Activated T-cell treated with anti-CD3 and anti-CD28 coated beads, Interleukin-2, amount 50 U/mL, for 48 hours (primary cell): ENCODE results near the gene COL6A6.

Source experiments
- DNase-seq, 2 experiments: peaks; one replicate each; pipeline ENCODE4 v3.0.0-alpha.2; 2020

The COL6A6 gene, protein sequence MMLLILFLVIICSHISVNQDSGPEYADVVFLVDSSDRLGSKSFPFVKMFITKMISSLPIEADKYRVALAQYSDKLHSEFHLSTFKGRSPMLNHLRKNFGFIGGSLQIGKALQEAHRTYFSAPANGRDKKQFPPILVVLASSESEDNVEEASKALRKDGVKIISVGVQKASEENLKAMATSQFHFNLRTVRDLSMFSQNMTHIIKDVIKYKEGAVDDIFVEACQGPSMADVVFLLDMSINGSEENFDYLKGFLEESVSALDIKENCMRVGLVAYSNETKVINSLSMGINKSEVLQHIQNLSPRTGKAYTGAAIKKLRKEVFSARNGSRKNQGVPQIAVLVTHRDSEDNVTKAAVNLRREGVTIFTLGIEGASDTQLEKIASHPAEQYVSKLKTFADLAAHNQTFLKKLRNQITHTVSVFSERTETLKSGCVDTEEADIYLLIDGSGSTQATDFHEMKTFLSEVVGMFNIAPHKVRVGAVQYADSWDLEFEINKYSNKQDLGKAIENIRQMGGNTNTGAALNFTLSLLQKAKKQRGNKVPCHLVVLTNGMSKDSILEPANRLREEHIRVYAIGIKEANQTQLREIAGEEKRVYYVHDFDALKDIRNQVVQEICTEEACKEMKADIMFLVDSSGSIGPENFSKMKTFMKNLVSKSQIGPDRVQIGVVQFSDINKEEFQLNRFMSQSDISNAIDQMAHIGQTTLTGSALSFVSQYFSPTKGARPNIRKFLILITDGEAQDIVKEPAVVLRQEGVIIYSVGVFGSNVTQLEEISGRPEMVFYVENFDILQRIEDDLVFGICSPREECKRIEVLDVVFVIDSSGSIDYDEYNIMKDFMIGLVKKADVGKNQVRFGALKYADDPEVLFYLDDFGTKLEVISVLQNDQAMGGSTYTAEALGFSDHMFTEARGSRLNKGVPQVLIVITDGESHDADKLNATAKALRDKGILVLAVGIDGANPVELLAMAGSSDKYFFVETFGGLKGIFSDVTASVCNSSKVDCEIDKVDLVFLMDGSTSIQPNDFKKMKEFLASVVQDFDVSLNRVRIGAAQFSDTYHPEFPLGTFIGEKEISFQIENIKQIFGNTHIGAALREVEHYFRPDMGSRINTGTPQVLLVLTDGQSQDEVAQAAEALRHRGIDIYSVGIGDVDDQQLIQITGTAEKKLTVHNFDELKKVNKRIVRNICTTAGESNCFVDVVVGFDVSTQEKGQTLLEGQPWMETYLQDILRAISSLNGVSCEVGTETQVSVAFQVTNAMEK (N-terminal part only)

DNA sequence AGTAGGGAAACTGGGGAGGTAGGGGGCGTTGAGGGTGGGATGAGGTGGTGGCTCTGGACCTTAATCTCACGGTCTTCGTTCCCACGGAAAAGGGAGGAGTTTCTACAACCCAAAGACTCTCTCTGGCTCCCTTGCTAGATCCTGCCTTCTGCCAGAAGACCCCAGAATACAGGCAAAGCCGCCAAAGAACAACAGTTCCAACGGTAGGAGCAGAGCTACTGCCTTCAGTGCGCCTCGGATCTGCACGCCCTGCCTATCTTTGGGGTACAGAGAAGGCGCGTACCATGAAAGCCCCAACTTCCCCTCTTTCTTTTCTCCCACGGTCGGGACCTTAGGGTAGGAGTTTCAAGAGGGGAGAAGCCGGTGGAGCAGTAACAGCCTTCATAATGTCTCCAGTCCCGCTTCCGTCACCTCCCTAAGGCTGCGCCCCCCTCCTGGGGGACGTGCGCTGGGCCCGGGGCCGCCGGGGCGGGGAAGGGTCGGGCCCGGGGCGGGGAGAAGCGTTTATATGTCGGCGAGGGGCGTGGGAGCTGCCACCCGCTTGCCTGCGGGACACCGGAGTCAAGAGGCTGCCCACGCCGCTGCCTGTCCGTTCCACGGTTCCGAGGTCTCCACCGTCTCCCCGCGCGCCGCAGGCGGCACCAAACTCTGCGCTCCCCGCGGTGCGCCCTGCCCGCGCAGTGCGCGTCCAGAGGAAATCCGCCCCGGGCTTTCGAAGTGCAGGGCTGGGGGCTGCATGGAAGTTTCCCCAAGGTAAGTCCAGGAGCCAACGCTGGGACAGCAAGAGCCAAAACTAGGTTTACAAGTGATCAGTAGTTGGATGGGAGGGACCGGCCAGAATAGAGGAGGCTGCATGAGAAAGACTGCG, at the start of gene COL6A6:
TSS of gene COL6A6 (plus strand) at position 533 of the 868 bp plus-strand sequence. CDS start 43,188 bp downstream, outside the sequence.
- DNase-seq: peak in 1 of 2 experiments; percentile 16

DNA sequence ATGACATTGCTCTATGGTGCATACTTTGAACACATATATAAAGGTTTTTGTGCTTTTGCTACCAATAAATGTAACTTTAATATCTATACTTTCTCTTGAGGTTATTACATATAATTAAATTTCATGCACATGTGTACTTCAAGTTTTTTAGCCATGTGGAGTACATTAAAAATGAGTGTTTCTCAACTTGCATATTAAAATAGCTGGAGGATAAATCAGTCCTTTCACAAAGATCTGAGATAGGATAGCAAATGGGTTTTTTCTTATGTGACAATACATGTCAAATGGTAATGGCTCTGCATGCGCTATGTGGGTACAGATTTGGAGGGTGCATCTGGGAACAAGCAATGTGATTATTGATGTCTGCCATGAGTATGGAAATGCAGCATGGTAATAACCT, 48.7 kb upstream of the COL6A6 start:
- no peak for DNase-seq

DNA sequence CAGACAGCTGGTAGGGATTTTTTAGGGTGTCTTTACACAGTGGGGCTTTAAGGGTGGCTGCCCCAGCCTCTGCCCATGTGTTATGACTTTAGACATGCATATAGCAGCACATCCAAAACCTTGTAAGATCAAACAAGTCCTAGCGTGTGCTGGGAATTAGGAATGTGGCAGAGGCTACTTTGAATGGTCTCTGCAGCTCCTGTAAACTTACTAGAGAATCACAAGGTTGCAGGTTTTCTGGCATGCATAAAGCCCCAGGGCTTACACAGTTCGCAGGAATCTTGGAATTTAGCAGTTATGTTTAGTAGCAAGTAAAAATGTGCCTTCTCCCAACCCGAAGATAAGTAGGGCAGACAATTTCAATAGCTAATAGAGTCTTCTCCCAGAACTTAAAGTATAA, 46.9 kb upstream of the COL6A6 start:
- DNase-seq: no peak

DNA sequence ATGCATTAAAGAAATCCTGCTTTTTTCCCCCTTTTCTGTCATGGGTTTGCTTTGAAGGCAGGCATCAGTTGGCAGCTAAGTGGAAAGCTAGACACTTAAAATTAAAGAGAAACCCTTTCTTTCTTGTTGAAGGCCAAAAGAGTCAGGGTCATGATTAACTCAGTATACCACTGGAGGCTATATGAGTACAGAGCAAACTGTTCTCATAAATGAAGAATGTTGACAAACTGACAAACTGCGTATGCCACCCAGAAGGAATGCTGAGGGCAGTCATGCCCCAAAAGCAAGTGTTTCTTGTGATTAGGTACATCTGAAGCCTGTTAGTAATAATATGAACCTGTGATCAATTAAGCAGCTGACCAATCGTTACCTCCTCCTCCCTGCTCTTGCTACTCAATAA, 43.6 kb upstream of the COL6A6 start:
- DNase-seq: no peak

DNA sequence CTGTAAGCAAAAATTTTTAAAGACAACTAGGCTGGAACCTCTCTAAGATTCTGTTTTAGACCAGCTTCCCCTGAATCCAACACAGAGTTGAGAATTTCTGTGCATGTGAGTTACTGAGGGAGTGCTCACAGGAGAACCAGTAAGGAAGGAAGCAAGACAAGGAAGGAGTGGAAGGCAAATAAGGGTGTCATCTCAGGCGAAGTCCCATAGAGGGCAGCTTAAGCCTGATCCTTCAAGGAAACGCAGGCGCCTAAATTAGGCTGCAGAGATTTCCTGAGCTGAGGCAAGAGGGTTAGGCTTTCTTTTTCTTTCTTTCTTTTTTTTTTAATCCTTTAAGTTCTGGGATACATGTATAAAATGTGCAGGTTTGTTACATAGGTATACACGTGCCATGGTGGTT, 36.2 kb upstream of the COL6A6 start:
- DNase-seq: no peak

DNA sequence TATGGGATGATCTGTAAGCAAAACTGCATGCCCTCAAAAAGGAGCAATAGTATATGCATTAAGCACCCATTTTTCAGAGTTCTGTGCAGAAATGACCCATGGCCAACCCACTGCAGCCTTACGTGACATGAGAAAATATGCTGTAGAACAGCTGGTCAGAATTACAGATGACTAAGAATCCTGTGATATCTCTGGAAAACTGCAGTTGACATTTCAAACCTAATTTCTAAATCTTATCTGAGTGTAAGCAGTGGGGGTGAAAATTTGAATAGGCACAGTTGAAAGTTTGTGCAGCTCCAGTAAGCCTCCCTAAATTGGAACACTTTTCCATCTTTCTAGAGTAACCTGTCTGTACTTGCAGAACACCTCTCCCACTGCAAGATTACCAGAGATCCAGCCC, 28.7 kb upstream of the COL6A6 start:
- DNase-seq: no peak

DNA sequence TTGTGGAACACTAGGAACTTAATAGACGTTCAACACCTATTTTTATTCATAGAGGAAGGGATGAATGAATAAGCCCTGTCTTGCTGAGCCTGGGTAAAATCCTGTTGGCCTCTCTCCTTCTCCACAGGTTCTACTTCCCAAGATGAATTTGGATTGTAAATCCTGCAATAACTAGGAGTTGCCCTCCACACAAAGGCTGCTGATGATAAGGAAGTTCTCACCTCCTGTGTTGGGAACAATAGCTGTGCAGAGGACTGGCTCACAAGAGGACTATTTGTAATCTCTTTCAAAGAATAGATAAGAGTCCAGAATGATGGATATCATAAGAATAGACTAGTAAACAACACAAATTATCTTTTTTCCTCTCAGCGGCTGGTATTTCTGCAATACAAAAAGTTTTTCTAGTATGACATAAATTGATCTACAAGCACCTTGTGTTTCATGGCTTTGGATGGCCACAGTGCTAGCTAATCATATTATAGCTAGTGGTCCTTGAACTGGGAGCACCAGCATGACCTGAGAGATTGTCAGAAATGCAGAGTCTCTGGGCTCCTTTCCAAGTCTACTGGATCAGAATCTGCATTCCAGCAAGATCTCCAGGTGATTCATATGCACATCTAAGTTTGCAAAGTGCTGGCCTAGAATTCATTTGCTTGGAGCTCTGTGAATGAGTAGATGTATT, 28.1 kb upstream of the COL6A6 start:
- DNase-seq: no peak

DNA sequence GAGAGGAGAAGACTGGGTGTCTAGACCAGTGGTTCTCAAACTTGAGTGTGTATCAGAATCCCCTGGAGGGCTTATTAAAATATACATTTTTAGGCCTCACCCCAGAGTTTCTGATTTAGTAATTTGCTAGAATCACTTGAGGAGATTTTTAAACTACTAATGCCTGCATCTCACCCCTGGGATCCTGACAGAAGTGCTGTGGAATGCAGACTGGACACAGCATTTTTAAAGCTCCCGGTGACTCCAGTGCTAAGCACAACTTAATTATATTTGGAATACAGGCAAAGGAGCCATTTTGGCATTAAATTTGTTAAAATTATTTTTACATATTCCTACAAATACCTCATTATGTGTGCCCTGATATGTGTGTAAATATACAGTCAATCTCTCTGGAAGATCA, 26.7 kb upstream of the COL6A6 start:
- no peak for DNase-seq

DNA sequence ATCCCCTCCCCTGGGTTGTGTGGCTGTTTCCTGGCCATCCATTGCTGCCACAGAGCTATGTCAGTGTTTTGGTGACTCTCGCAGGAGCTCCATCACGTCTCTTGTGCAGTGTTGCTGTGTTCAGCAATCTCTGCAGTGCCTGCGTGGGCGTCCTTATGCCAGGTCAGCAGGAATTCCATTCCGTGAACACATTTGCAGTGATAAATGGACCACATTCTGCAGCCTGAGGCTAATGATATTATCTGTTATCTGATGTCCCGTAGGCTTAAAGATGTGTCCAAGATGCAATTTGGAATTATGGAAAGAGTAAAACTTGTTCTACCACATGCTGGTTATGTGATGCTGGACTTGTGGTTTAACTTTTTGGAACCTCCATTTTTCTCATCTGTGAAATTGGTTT, 25.5 kb upstream of the COL6A6 start:
- no peak for DNase-seq

DNA sequence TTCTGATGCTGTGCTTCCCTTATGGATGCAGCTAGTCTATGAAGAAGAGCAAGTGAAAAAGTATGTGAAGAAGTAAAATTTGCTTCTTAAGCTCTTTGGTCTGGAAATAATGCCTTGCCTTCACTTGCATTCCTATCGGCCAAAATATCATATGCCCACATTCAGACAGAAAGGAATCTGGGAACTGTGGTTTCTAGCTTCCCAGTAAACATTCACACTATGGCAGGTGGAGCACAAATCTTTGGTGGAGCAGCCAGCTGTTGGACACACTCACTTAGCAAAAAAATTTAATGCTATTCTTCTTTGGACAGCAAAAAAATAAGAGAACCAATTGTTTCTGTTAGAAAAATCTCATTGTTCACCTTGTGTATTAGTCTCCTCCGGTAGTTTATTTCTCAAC, 12.3 kb upstream of the COL6A6 start:
- DNase-seq: no peak

DNA sequence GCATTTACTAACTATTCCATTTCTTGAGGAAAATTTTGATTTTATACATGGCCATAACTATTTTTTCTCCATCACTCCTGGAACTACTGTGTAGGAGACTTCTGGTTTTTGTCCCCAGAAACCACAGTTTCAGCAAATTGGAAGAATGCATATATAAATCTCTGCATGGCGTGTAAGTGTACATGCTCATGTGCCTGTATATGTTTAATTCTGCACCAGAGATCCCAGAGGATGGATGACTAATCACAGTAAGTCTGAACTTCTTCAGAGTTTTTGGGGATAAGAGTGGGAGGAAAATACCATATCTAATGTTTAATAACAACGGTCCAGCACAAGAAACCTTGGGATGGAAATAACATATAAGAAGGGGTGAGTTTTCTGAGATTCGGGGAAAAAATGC, 10.9 kb upstream of the COL6A6 start:
- no peak for DNase-seq

DNA sequence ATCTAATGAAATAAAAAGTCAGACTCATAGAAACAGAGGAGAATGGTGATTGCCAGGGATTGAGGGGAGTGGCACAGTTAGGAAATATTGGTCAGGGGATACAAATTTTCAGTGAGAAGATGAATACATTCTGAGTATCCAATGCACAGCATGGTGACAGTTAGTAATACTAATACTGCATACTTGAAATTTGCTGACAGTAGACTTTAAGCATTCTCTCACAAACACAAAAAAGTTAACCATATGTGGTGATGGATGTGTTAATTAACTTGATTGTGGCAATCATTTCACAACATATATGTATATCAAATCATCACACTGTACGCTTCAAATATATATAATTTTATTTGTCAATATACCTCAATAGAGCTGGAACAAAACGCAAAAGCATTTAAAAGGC, 9.2 kb upstream of the COL6A6 start:
- DNase-seq: no peak

DNA sequence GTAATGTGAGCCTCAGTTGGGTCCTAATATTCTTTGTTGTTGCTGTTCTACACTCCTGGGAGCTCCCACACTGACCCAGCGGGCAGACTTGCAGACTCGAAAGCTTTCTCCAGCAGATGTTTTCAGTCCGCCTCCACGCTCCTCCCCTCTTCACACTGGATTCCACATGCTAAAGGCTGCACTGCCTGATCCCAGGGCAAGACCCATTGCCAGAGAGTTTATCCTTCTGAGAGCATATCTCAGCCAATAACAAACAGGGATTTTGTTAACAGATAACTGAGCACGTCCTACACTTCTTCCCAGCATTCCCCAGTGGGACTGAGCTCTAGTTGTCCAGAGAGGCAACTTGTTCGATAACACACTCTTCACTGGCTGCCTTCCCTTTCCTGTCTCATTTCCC, 8.0 kb upstream of the COL6A6 start:
- DNase-seq: no peak

DNA sequence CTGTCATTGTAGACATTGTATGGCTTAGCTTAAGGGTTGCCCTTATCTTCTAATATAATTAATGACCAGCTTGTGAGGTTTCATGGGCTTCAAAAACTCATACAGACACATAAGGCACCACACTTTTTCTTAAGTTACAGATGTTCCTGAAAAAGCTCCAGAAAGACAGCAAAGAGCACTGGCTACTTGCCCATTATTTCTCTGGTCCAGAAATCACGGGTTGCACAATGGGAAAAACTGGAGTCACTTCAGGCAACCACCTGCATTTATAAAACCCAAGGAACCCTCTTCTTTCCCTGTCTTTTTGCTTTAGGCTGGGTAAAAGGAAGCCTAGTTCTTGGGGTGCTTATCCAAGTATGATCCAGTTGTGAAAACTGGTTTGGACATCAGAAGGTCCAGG, 2.3 kb upstream of the COL6A6 start:
- no peak for DNase-seq

DNA sequence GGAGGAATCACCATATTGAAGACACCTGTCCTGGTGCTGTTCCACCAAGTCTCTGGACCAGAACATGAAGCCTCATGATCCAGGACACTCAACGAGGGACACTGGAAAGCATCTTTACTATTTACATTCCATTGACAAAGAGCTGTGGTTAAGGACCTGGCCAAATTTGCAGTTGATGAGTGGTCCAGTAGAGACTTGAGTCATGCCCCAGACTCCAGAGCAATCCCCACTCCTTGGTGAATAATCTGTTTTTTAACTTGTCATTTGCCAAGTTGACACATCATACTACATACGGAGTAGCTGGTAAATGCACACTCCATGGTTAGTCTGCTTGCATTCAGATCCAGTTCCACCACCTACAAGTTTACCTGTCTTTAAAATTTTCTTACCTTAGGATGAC, 1.2 kb upstream of the COL6A6 start:
- DNase-seq: no peak

DNA sequence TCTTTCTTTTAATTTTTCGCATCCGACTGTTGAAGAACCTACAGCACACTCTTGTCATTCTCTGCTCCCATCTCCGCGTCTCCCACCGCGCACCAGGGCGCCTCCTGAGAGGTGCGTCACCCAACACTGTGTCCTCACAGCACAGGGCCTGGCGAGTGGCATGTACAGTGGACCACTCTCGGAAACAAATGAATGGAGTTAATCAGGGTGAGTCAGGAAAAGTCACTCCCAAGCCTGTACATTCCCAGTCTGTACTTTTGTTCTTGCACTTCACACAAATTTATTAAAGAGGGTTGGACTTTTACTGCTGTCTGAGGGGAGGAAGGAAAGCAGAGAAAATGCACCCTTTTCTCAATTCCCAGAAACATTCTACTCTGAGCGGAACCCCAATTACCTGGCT, 625 bp downstream of the COL6A6 start:
- no peak for DNase-seq

DNA sequence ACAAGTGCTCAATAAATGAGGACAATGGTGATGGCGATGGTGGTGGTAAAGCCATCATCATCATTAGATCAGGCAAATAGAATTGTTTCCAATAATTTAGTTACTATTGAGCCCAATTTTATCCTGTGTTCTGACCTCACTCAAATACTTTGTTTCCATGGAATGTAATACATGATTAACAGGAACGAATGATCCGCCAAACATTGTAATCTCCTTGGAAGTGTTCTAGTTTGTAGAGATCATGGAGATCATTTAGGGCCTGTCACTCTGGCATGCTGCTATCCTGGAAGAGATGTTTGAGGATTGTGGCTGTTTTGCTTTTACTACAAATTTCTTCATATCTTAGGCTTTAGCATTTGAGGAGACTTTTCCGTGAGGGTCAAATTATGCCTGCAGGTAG, 2.8 kb downstream of the COL6A6 start:
- no peak for DNase-seq

DNA sequence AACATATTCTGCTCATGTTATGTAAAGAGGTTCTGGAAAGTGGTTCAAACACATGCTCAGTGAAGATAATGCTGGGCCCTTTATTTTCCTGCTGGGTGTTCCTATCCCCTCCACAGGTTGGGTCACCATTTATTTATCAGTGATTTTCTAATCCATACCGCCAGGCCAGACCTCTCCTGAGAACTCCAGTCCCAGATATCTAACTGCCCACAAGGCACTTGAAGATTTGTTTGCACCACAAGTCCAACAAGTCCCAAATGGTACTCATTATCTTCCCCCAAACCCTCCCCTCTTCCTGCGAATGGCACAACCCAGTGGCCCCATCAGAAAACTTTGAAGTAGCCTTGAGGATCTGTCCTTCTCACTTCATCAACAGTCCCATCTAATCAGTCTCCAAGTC, 5.4 kb downstream of the COL6A6 start:
- DNase-seq: no peak

DNA sequence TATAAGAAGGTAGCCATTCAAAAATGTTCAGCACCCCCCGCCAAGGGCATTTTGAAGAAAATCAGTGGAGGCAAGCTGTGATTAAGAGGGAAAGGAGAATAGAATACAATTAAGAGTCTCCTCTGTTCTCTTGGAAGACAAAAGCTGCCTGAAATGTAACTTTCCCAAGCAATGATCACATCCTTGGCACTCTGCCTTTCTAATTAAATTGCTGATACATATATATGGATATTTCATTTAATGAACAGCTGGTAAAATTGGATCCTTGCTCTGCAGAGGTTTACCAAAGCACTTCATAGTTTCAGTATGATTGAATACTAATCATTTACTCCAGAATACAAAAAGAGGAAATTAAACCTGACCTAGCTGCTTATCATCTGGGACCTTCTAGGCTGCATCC, 10.4 kb downstream of the COL6A6 start:
- no peak for DNase-seq

DNA sequence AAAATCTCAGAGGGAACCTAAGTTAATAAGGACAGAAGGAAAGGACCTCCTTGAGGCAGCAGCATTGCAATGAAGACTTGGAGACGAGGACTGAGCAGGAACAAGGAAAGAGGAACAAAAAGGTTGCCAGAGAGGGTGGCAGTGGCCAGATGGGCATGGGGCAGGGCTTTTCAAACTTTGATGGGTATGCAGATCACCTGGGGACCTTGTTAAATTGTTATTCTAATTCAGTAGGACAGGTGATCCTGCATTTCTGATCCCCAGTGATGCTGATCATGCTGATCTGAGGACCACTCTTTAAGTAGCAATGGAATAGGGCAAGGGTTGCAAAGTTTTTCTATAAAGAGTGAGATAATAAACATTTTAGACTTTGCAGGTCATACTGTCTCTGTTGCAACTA, 11.1 kb downstream of the COL6A6 start:
- DNase-seq: no peak

DNA sequence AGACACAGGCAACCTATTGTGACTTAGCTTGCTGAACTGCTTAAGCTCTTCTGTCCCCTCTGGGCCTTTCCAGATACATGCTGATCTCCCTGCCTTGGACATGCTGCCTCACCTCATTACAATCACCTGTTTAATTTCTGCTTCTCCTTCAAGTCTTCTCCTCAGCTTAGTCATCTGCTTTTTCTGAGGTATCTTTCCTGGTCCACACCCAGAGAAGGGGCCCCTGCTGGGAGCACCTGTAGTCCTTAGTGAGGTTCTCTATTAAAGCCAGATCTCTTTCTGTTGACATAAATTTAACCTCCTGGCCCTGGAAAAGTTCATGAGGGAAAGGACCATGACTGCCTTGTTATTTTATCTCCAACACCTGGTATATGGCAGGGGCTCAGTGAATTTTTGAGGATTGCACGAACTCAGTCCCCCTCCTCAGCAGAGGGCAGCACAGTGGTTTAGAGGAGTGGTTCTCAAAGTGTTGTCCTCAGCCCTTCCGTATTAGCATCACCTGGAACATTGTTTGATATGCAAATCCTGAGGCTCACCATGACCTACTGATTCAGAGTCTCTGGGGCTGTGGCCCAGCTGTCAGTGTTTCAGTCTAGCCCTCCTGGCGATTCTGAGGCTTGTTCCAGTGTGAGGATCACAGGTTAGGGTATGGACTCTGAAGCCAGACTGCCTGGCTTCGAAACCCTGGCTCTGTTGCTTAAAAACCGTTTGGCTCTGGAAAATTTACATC, 12.7 kb downstream of the COL6A6 start:
- no peak for DNase-seq
